Measurements from ENCODE around the gene SEMA3A.
"Not testable (repeated sequence)": the region's sequence is repeated elsewhere in the genome, so short reads cannot be mapped to it uniquely, and the experiment has no call there.

The SEMA3A gene

DNA sequence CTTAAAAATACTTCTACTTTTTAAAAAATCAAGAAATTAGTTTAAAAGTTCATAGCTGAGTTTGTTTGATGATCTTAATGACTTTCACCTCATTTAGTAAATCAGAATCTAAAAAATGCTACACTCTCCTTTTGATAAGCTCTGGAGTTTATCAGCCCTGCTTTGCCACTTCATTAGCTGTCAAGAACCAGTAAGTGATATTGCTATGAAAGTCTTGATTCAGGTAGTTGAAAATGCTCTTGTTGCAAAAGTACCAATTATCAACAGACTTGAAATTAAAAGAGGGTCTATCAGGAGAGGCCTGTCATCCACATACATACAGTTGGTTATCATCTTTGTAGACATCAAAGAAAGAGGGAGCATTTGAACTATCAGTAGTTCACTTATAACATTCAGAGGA is 41.6 kb downstream of the SEMA3A start:
- DNase-seq = no peak

DNA sequence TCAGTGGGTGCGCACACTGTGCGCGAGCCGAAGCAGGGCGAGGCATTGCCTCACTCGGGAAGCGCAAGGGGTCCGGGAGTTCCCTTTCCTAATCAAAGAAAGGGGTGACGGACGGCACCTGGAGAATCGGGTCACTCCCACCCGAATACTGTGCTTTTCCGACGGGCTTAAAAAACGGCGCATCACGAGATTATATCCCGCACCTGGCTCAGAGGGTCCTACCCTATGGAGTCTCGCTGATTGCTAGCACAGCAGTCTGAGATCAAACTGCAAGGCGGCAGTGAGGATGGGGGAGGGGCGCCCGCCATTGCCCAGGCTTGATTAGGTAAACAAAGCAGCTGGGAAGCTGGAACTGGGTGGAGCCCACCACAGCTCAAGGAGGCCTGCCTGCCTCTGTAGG is 44.2 kb downstream of the SEMA3A start:
- not testable (repeated sequence) for DNase-seq

DNA sequence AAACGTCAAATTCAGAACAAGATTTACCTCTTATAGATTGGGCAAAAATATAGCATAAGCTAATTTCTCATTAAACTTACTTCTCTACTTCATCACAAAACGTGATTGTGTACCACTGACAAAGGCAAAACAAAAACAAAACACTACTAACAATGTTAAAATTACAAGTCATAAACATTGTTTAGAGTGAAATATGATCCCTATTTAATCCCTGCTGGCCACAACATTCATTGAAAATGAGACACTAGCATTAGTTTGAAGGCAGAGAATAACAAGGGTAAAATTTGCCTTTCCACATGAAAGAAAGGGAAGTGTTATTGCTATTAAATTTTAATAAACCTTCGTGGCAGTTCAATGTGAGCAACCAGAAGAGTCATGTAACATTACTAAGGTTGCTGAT is 45.0 kb downstream of the SEMA3A start:
- DNase-seq = no peak

DNA sequence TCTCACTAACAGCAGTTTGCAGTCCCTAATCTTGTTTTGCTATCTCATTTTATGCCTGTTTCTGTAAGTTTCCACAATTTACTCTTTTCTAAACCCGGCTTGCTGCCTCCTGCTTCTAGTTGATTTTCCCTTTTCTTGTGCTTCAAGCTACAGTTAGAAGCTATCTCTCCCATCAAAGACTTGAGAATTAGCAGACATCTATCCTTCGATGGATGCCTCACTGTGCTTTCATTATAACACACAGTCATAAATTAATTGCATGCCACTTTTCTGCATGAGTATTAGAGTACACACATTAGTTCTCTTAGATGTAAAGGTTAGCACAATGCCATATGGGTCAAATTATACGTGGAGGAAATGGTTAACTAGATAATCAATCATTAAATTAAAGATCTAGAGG is 48.7 kb downstream of the SEMA3A start:
- DNase-seq = no peak

DNA sequence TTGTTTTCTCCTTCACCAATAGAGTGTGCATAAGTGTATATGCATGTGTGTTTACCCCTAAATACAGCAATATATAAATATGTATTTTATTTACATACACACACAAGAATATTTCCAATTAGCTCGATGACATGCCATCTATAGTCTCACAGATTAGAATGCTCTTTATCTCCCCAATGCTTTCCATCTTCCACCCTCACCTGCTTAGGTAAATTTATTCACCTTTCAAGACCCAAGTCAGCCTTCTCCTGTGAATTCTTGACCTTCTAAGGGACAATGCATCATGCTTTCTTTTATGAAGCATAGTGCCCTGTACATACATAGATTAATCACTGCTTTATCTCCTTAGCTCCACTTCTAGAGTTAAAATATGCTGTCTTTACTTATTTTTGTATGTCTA is 49.7 kb downstream of the SEMA3A start:
- DNase-seq = no peak

DNA sequence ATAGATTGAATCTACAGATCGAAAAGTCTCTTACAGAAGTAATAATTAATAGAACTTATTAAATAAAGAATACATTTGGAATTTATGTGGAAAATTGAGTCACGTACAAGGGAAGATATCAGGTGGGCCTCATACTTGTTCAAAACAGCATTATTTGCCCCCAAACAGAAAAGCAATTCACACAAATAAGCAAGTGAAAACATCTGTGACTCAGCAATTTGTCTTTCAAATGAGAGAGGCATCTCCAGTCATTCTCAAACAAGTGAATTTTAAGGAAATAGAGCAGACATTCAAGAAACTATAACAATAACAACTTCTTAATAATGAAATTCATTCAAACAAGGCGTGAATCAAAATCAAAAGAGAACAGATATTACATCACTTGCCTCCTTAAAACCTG is 50.1 kb downstream of the SEMA3A start:
- DNase-seq = no peak

DNA sequence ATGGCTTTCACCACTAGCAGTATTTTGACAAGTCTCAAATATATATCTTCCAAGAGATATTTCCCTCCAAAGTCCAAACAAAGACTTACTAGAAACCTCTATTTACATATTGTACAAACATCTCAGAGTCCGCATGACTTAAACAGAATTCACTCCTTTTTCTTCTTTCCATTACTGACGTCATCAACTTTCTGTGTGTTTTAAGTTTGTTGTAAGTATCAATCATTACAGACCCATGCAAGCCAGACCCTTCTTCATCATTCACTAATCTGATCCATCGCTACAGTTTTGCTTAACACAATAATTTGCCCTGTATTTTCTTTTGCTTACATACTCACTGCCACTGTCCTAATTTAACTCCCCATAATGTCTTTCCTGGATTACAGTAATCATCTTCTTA is 51.9 kb downstream of the SEMA3A start:
- no peak for DNase-seq

DNA sequence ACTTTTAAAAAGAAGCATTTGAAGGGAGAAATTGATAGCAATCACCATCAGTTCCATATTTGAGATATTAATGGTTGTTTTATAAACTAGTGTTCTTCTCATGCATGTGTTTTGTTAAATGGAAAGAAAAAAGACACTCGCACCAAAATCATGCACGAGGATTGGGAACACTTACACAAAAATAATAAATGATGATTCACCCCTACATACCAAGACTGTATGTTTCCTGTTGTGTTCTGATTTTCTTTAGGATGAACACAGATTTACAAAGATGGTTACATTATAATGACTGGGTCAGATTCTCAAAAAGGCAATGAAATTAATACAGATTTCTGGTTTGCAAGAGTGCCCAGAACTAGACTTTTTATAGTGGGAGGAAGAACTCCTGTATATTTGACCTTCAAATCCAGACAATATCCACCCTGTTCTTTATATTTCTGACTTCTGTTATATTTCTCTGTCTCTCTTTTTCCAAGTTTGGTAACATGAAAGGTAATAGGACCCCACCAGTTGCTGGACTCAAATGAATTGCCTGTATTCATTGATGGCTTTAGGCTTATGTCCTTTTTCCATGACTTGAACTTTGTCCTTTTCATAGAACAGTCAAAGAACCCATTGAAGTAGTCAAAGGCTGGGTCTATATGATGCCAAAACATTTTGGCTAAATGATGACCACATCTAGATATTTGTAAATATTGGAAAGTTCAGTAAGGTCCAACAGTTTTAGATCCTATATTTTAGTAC is 54.4 kb downstream of the SEMA3A start:
- DNase-seq = peak; percentile 61

DNA sequence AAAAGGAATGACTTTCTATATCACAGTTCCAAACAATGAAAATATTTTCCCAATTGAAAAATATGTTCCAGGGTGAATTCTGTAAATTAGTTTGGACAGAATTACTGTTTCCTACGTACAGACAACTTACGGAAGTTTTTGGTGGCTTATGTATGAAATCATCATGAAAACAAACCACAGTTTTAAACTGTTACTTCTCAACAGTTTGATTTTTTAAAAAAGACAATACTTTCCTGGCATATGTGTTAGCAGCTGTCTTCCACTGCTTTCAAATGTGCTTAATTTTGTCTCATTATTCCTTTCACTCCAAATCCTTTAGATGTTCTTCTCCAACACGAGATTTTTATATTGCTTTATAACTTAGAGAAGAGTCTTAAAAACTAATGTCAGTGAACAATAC is 56.2 kb downstream of the SEMA3A start:
- DNase-seq = no peak

DNA sequence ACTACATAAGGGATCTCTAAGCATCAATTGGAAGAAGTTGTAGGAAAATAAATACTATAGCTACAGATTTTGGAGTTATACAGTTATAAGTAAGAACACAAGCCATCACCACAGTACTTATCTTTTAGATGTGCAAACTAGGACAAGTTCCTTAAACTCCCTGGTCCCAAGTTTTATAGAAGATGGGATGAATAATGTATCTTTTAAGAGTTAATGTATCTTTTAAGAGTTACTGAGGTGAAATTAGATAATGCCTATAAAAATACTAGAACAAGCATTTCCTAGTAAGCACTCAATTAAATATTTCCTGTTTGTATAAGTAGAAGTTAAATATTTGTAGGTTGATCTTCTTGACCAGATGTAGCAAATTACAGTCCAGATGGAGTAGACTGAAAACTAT is 56.8 kb downstream of the SEMA3A start:
- no peak for DNase-seq

DNA sequence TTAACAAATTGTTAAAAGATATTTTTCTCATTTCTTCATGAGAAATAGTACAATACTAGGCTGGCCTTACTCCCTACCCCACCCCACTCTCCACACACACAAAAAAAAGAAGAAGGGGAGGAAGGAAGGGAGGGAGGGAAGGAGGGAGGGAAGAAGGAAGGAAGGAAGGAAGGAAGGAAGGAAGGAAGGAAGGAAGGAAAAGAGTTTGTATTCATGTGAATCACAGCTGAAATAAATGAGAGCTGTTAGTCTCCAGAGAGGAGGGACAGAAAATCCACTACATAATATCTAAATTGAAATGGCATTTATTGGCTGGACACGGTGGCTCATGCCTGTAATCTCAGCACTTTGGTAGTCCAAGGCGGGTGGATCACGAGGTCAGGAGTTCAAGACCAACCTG is 57.8 kb downstream of the SEMA3A start:
- DNase-seq = no peak

DNA sequence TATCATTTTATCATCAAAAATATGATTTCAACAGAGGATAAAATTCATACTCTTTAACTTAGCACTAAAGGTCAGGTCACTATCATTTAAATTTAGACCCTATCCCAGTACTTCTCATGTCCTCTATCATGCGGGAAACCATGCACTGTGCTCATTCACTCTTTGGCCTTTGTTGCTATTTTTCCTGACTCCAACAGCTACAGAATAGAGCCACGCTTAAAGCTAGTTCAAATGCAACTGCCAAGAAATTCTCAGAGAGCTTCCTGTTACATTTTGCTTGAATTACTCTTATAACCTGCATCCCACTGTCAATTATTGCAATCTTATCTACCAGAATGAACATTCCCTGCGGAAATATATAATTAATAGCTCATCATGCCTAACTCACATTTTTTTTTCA is 58.3 kb downstream of the SEMA3A start:
- DNase-seq = no peak

DNA sequence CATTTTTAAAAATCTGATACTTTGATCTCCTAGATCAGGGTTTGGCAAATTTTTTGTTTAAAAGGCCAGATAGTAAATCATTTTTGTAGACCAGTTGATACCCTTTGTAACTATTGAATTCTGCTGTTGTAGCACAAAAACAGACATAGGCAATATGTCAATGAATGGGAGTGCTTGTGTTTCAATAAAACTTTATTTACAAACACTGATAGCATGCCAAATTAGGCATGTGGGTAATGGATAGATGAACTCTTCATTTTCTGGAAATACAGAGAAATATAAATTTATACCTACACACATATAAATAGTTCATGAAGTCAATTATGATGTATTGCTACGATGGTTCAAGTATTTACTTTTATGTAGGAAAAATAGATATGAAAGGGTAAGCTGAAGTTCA is 60.4 kb downstream of the SEMA3A start:
- no peak for DNase-seq

DNA sequence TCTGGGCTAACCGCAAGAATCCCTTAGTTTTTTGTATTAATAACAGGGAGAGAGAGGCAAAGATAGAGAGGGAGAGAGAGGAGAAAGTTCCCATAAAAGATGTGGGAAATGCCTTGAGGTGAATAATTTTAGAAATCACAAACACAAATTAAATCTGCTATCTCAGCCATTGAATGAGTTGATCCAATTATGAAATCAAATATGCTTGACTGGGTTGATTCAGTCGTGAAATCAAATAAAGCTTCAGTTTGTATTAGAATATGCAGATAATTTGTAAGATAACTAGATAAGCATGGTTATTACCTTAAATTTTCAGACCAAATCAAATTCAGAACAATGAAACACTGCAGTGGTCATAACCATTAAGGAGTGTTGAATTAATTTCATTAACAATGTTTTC is 68.9 kb downstream of the SEMA3A start:
- DNase-seq = no peak

DNA sequence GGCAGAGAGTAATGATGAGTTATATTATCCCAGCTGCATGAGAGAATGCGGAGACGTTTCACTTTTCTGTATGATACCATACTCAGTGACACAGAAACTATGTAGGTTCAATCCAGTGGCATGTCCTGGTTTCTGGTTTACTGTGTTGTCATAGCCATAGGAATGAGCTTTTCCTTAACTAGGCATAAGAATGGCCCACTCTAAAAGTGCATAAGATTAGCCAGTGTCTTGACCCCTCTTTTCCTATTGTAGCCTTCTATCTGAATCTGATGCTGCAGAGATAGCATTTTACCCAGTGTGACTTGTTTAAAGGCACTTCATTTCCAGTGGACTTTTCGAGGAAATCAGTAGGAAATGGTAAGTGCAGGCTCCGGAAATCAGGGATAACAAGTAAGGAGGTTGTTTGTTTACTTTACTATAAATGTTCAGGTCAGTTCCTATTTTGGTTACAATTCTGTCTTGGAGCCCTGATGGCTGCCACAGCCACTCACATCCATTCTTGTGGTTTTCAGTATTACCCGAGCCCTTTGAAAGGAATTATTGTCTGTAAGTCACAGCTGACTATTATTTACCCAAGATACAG is 70.5 kb downstream of the SEMA3A start:
- peak; percentile 68 for DNase-seq

DNA sequence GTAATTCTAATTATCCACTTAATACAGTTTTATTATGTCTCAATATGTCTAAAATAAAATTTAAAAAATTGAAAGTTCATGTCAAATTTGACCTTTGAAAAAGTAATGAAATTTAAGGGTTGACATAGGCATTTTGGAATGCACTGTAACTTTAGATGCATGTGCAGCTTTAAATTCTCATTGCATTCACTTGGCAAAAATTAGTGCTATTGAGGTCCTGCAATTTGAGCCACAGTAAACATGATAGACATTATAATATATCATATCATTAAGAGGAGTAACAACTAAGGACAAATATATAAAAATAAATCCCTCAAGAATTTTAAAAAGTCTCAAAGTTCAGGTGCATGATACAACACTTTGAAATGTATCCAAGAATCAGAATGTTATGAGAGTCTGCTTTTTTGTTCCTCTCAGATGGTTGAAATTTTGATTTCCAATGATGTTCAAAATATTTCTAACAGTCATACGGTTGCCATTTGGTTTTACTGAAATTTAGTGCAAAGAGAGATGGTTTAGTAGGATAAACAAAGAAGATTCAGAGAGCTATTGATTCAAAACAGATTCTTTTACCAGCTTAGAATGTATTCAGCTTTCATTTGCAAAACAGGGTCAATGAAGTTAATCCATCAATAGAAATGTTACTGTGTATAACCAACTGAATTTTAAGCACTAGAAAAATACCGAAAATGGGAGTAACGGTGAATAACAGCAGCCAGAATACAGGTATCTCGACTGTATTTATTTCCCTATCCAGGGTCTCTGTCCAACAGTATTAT is 71.8 kb downstream of the SEMA3A start:
- DNase-seq = no peak

DNA sequence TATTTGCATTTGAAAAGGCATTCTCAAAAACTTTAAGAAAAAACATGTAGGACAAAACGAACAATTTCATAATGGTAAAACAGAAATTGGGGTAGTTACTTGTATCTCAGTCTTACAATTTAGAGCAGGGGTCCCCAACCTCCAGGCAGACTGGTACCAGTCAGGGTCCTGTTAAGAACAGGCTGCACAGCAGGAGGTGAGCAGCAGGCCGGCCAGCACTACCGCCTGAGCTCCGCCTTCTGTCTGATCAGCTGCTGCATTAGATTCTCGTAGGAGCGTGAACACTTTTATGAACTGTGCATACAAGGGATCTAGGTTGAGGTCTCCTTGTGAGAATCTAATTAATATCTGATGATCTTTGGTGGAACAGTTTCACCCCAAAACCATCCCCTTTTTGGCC is 77.3 kb downstream of the SEMA3A start:
- DNase-seq = no peak

DNA sequence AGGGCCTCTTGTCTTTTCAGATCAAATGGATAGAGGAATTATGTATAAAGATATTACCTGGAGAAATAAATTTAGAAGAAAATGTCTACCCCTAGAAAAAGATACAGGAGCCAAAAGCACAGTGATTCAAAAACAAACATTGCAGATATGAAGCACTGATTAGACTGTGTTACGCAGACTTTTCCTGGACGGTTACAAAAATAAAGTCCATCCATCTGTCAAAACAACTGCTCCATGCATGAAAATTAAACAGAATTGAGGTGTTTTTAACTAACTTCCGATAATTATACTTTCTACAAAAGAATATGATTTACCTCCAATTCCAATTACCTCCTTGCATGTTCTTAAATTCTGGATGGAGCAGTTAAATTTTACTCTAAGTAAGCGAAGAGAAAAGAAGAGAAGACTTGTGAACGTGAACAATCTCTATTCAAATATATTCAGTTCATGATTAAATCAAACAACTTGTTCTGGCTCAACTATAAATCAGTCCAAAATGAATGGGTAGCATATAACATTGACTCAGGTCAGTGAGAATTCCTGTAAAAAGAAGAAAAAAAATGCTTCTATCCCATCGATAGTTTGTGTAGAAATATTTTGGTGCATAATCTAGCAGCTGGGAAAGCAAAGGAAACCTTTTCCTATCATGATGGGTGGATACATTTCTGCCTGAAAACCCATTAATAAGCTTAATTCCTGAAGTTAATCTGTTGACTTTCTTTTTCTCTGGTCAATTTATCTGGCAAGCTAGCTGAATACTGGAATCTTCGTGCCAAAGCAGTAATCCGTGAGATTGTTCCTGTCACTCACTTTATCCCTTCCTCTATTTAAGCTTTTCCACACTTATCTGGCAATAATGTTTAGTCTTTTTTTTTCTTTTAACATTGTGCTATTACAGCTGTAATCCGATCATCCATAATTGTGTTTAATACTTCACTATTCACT is 80.4 kb downstream of the SEMA3A start:
- DNase-seq = no peak

DNA sequence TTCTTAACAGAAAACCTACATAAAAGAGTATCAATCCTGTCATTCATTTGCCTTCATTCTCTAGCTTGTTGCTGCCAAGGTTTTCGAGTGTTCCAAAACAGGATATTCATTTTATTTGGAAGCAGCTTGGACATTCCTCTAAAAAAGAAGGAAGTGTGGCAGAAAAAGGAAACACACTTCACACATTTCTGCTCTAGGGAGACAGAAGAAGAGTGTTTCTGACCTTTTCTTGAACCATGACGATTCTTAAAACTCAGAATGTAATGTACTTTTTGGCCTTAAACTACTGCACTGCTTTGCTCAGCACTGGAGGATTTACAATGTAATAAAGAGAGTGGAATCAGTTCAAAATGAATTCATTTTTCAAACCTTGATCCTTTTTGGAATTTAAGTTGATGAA is 81.3 kb downstream of the SEMA3A start:
- DNase-seq = no peak

DNA sequence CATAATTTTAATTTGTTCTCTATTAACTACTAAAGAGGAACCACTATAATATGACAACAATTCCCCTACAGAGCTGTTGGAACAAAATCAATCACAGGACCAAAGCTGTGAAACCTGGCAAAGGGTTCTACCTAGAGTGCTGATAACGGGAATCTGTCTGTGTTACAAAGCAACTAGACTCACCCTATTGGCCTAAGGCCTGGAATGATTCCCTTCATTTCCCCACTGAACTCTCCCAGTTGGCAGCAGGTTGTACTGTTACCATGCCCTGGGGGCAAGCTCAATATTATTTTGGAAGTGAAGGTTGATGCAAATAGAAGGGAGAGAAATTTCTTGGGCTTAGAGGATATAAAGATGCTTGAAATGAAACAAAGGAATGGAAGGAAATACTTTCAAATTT is 81.8 kb downstream of the SEMA3A start:
- no peak for DNase-seq

DNA sequence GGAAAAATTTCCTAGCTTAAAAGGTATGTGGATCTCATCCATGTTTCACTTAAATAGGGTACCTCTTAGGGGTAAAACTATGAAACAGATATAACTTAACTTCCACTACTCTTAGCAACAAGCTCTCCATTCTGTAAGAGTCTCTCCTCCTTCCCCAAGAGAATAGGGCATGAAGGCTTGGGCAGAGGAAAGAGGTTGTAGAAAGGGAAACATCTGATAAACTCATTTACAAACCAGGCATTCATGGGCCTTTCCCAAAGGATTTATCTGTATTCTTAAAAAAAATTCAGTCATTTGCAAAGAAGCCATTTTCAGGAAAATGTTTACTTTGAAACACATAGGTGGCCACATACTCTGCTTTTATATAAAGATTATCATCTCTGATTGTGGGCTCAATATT is 82.7 kb downstream of the SEMA3A start:
- DNase-seq = no peak

DNA sequence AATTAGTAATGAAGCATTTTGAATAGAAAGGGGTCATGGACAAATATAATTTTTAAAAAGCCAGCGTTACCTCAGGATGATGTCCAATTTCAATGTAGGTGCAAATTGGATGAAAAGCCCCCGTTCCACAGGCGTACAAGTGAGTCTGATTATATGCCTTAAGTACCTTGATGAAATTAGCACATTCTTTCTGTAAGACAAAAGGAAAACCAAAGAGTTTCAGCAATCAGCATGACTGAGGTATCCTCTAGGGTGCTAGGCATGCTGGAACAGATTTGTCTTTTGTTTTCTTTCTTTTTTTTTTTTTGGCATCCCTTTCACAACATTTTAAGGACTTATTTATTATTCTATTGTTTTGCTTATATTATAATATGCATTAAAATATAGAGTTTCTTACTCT is 84.2 kb downstream of the SEMA3A start:
- no peak for DNase-seq

DNA sequence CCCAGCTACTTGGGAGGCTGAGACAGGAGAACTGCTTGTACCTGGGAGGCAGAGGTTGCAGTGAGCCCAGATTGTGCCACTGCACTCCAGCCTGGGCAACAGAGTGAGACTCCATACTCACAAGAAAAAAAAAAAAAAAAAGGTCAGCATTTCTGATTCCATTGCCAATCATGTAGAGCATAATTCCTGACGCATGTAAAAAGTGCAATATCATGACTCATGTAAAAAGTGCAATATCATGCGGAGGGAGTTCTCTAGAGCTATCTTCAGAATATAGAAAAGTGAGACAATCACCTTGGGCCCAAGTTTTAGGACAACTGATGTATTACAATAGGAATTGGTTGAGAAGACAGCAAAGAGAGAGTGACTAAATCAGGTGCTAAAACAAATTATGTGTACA is 85.8 kb downstream of the SEMA3A start:
- no peak for DNase-seq
